Gastroesophageal sphincter (tissue), 4 donors: ENCODE results near the gene CAPN10. TPM values are rescaled to one million over a fixed set of nuclear protein-coding genes. Genes with fewer than 3 reads are reported as not detected.
A peak's percentile ranks its signal among the peaks of the same experiment; 100 is the strongest.

Source experiments
- ATAC-seq: fragments of 150-250 bp; one replicate; pipeline ENCODE4 v1.9.1; 2016; ENCODE audit warnings: mild to moderate bottlenecking, moderate library complexity
- H3K27ac ChIP-seq, 4 donors: fragments of 200-600 bp; sonication (generic) in 3 of 4; 1 replicate in 3 of 4; 2 replicates in 1 of 4; pipeline ENCODE4 v1.5.1; 2016 to 2019
- H3K27me3 ChIP-seq: fragments of 200-600 bp; sonication (generic); one replicate; pipeline ENCODE4 v1.5.1; 2019
- H3K36me3 ChIP-seq, 2 donors: fragments of 200-600 bp; sonication (generic); one replicate each; pipeline ENCODE4 v1.5.1; 2019; ENCODE audit warnings: control low read depth in 1 of 2
- H3K4me1 ChIP-seq, 3 donors: fragments of 200-600 bp; sonication (generic); 1 replicate in 2 of 3; 2 replicates in 1 of 3; pipeline ENCODE4 v1.5.1; 2016 to 2019; ENCODE audit warnings: control low read depth in 2 of 3
- H3K4me3 ChIP-seq, 2 donors: fragments of 200-600 bp; sonication (generic); one replicate each; pipeline ENCODE4 v1.5.1; 2019; ENCODE audit warnings: mild to moderate bottlenecking in 1 of 2, moderate library complexity in 1 of 2
- H3K9me3 ChIP-seq, 3 donors: fragments of 200-600 bp; sonication (generic); one replicate each; pipeline ENCODE4 v1.5.1; 2017 to 2019; ENCODE audit warnings: control low read depth in 2 of 3
- EP300 ChIP-seq: sonication (generic); formaldehyde crosslinking; IDR thresholded peaks from one replicate; pipeline ENCODE4 v1.6.1; 2017; ENCODE audit warnings: antibody characterized with exemption, mild to moderate bottlenecking
- POLR2A ChIP-seq, 2 donors: fragments of 450-650 bp; IDR thresholded peaks; one replicate each; pipeline ENCODE4 v1.6.1; 2017; ENCODE audit warnings: antibody characterized with exemption in 2 of 2, mild to moderate bottlenecking in 2 of 2, moderate library complexity in 1 of 2
- POLR2AphosphoS5 ChIP-seq: sonication (generic); formaldehyde crosslinking; IDR thresholded peaks from one replicate; pipeline ENCODE4 v1.6.1; 2017; ENCODE audit warnings: antibody characterized with exemption
- WGBS, 2 donors: methylation state at CpG; one replicate each; pipeline ENCODE4 v1.1.5; 2018; ENCODE audit warnings: low coverage in 1 of 2; 5-methylcytosine and 5-hydroxymethylcytosine counted together
- total RNA-seq, 4 donors: library from RNA; depleted of rRNA; stranded (reverse); fragments of >200 nt; gene quantifications; one replicate each; pipeline ENCODE4 v1.1.0, GENCODE V29; 2016
- TF ChIP-seq, protein P1 (sequence below), 4 experiments: fragments of 200-600 bp in 2 of 4; fragments of 450-650 bp in 2 of 4; sonication (generic) in 1 of 4; IDR thresholded peaks; one replicate each; pipeline ENCODE4 v1.5.1; 2017 to 2019; ENCODE audit warnings: antibody characterized with exemption in 4 of 4, mild to moderate bottlenecking in 2 of 4, moderate library complexity in 2 of 4

CAPN10 gene
- total RNA-seq, 4 donors from 2014 or later = 19.2 to 34.7 (median 23.2) TPM

DNA sequence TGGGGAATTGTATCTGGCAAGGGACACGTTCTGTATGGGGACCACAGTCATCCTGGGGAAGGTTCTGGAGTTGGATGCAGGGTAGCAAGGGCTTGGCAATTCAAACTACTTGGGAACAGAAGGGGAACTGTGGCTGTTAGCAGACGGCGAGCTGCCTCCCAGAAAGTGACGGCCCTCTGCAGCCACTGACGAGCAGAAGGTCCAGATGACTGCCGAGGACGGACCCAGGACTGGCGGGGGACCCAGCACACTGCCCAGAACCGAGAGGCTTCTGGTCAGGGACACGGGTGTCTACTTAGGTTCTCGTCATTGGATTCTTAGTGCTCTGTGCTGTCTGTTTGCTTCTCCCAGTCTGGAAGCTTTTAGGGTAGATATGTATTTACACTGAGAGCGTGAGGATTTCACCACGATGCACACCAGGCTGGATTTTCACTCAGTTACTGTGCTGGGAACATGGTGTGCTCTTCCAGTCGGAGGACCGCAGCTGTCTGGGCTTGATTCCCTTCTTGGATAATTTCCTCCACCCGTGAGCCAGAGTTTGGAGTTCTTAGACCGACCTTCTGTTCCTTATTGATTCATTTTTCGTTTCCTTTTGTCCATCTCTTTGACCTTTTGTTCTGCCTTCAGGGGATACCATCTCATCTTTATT lies 52.1 kb downstream of the CAPN10 start:
- Histone ChIP-seq H3K4me3 (no peak overlapping the region), H3K27me3 (peaks cover 68% of the 10 kb centered on the region), H3K36me3 (no peaks in the 10 kb centered on the region), H3K27ac (peak overlapping the region in 2 of 4 donors; percentile 26 to 71), H3K9me3 (peaks cover 0 to 4% (median 0%) of the 10 kb centered on the region in 3 donors), H3K4me1 (peaks cover 0 to 12% (median 0%) of the 10 kb centered on the region in 3 donors)
- TF ChIP-seq, protein P1, sequence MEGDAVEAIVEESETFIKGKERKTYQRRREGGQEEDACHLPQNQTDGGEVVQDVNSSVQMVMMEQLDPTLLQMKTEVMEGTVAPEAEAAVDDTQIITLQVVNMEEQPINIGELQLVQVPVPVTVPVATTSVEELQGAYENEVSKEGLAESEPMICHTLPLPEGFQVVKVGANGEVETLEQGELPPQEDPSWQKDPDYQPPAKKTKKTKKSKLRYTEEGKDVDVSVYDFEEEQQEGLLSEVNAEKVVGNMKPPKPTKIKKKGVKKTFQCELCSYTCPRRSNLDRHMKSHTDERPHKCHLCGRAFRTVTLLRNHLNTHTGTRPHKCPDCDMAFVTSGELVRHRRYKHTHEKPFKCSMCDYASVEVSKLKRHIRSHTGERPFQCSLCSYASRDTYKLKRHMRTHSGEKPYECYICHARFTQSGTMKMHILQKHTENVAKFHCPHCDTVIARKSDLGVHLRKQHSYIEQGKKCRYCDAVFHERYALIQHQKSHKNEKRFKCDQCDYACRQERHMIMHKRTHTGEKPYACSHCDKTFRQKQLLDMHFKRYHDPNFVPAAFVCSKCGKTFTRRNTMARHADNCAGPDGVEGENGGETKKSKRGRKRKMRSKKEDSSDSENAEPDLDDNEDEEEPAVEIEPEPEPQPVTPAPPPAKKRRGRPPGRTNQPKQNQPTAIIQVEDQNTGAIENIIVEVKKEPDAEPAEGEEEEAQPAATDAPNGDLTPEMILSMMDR (IDR thresholded peaks at IDR 0.05) = no peak
- TF ChIP-seq POLR2AphosphoS5 (peak; percentile 14), POLR2A (IDR thresholded peaks at IDR 0.05) (no peak)
- 42 to 60% methylated on average over 3 to 12 of the region's 18 CpGs for WGBS, 2 donors
- peak; percentile 68 for ATAC-seq

DNA sequence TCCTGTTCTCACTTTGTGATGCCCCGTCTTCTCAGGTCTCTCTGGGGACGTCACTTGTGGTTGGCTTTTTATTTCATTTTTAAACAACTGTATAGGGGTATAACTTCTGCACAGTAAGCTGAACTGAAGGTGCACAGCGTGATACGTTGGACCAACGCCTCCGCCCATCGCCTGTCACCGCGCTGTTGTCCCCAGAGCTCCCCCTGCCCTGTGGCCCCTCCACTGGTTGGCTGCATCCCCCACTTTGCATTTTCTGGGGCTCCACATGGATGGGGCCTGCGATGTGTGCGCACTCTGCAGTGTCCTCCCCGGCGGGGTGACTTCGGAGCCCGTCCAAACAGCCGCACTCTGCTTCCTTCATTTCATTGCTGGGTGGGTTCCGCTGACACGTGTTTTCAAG lies 53.0 kb downstream of the CAPN10 start:
- Histone ChIP-seq H3K36me3 (no peaks in the 10 kb centered on the region), H3K27ac (peak overlapping the region in 1 of 4 donors; percentile 71), H3K4me1 (peaks cover 0 to 12% (median 0%) of the 10 kb centered on the region in 3 donors), H3K27me3 (peaks cover 77% of the 10 kb centered on the region), H3K4me3 (no peak overlapping the region), H3K9me3 (no peaks in the 10 kb centered on the region)
- 87 to 91% methylated on average over 12 to 18 of the region's 18 CpGs for WGBS, 2 donors
- ATAC-seq = no peak
- TF ChIP-seq POLR2AphosphoS5 (no peak), EP300 (no peak), POLR2A (IDR thresholded peaks at IDR 0.05) (no peak)
- TF ChIP-seq, protein P1 (IDR thresholded peaks at IDR 0.05) = no peak

DNA sequence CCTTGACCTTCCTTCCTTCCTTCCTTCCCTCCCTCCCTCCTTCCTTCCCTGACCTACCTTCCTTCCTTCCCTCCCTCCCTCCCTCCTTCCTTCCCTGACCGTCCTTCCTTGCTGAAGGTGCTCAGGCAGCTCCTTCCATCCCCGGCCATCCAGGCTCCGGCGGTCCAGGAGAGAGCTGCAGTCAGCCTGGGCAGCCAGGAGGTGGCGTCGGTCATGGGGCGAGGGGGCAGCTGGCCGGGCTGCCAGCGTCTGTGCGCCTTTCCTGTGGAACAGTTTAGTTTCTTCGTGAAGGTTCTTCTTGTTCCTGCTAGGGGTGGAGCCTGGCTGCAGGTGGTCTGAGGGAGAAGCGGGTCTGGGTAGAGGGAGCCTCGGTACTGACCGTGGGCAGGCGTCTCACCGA lies 54.4 kb downstream of the CAPN10 start:
- H3K9me3 ChIP-seq = no peaks in the 10 kb centered on the region
- peaks cover 0 to 12% (median 0%) of the 10 kb centered on the region in 3 donors for H3K4me1 ChIP-seq
- 20% methylated on average over 2 of the region's 16 CpGs; no CpG with 5 or more reads in 1 of the 2 donors for WGBS, 2 donors
- no peak for ATAC-seq
- H3K27me3 ChIP-seq = peaks cover 80% of the 10 kb centered on the region
- H3K27ac ChIP-seq = no peak overlapping the region
- H3K4me3 ChIP-seq = no peak overlapping the region
- TF ChIP-seq EP300 = no peak
- H3K36me3 ChIP-seq = no peaks in the 10 kb centered on the region

DNA sequence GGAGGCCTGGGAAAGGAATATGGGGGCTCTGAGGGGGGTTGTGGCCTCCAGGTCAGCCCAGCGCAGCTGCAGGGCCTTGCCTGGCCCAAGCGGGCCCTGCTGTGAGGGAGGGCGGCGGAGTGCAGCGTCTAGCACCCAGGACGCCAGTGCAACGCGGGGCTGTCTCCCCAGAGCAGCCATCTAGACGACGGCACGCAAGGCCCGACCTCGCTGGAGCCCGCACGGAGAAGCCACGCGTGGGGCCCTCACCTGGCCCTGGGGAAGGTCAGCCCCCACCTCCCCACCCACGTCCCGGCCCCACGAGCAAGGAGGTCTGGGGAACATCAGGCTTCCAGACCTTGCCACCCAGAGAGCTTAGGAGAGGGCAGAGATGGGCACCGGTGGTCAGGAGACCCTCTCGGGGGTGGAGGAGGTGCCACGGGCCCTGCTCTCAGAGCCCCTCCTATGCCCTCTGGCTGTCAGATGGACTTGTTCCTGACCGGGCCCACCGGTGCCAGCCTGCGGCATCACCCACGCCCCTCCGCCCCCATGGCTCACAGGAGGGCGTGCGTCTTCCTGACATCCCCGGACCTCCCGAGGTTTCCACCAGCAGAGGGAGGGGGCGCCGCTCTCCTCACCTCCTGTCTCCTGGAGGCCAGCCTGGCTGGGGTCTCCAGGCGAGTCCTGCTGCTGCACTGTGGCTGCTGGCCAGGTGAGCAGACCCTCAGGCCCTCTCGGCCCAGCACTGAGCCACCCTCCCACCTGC lies 55.7 kb downstream of the CAPN10 start:
- H3K27me3 ChIP-seq = peaks cover 80% of the 10 kb centered on the region
- peaks cover 0 to 12% (median 0%) of the 10 kb centered on the region in 3 donors for H3K4me1 ChIP-seq
- TF ChIP-seq POLR2A (IDR thresholded peaks at IDR 0.05) = no peak
- TF ChIP-seq, protein P1 (IDR thresholded peaks at IDR 0.05) = no peak
- no peak for TF ChIP-seq POLR2AphosphoS5
- TF ChIP-seq EP300 = no peak
- no peaks in the 10 kb centered on the region for H3K9me3 ChIP-seq
- H3K4me3 ChIP-seq = no peak overlapping the region
- whole genome bisulfite sequencing, 2 donors = 100% methylated on average over 1 of the region's 36 CpGs; no CpG with 5 or more reads in 1 of the 2 donors
- no peaks in the 10 kb centered on the region for H3K36me3 ChIP-seq
- ATAC-seq = no peak
- no peak overlapping the region for H3K27ac ChIP-seq

DNA sequence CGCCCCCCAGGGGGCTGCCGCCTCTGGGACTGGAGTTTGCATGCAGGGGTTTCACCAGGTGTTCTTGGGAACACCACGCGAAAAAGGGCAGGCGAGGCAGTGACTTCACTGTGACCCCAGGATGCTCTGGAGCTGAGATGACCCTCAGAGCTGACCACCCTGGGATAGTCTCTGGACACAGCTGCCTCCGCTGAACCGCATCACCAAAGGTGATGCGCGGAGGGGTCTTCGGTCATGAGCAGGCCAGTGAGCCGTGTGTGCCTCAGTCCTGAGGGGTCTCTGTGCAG lies 56.2 kb downstream of the CAPN10 start:
- TF ChIP-seq EP300 (no peak), POLR2A (IDR thresholded peaks at IDR 0.05) (no peak), POLR2AphosphoS5 (no peak)
- TF ChIP-seq, protein P1 (IDR thresholded peaks at IDR 0.05) = no peak
- no peak for ATAC-seq
- Histone ChIP-seq H3K4me1 (peaks cover 0 to 9% (median 0%) of the 10 kb centered on the region in 3 donors), H3K27me3 (peaks cover 80% of the 10 kb centered on the region), H3K4me3 (no peak overlapping the region), H3K9me3 (no peaks in the 10 kb centered on the region), H3K27ac (no peak overlapping the region), H3K36me3 (no peaks in the 10 kb centered on the region)
- no CpG with 5 or more reads among the region's 11 CpGs for WGBS, 2 donors
